ENCODE results near the gene POLR3K.

DNA sequence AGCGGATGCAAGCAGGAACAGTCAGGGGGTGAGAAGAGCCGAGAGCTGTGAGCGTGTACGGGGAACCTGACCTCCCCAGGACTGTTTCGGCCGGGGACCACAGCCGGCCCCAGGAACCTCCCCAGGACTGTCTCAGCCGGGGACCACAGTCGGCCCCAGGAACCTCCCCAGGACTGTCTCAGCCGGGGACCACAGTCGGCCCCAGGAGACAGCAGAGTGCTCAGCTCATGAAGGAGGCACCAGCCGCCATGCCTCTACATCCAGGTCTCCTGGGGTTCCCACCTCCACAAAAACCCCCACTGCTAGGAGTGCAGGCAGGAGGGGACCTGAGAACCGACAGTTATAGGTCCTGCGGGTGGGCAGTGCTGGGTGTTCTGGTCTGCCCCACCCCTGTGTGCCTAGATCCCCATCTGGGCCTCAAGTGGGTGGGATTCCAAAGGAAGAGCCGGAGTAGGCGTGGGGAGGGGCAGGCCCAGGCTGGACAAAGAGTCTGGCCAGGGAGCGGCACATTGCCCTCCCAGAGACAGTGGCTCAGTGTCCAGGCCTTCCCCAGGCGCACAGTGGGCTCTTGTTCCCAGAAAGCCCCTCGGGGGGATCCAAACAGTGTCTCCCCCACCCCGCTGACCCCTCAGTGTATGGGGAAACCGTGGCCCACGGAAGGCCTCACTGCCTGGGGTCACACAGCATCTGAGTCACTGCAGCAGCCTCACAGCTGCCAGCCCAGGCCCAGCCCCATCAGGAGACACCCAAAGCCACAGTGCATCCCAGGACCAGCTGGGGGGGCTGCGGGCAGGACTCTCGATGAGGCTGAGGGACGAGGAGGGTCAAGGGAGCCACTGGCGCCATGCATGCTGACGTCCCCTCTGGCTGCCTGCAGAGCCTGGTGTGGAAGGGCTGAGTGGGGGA, 14.7 kb upstream of the POLR3K start:
- TF ChIP-seq, protein P1, sequence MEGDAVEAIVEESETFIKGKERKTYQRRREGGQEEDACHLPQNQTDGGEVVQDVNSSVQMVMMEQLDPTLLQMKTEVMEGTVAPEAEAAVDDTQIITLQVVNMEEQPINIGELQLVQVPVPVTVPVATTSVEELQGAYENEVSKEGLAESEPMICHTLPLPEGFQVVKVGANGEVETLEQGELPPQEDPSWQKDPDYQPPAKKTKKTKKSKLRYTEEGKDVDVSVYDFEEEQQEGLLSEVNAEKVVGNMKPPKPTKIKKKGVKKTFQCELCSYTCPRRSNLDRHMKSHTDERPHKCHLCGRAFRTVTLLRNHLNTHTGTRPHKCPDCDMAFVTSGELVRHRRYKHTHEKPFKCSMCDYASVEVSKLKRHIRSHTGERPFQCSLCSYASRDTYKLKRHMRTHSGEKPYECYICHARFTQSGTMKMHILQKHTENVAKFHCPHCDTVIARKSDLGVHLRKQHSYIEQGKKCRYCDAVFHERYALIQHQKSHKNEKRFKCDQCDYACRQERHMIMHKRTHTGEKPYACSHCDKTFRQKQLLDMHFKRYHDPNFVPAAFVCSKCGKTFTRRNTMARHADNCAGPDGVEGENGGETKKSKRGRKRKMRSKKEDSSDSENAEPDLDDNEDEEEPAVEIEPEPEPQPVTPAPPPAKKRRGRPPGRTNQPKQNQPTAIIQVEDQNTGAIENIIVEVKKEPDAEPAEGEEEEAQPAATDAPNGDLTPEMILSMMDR (IDR thresholded peaks at IDR 0.05), result no peak
- TF ChIP-seq POLR2AphosphoS5 (IDR thresholded peaks at IDR 0.05) (no peak), POLR2A (IDR thresholded peaks at IDR 0.05) (no peak)

Measured in suprapubic skin (tissue), 4 donors.